HCT116 (cell line): ENCODE results near the gene KSR1. TPM values are rescaled to one million over a fixed set of nuclear protein-coding genes. Genes with fewer than 3 reads are reported as not detected.
"Not testable (repeated sequence)": the region's sequence is repeated elsewhere in the genome, so short reads cannot be mapped to it uniquely, and the experiment has no call there.

ENCODE experiments used
- ATAC-seq: fragments of 200-7000 bp; cut with Tn5 transposase; 2 replicates; pipeline ENCODE4 v1.9.1; 2020; ENCODE audit warnings: mild to moderate bottlenecking, moderate library complexity
- BruUV-seq: library from RNA; stranded (reverse); fragments of 400-500 nt; replicated peaks from 2 replicates; lab custom pipeline; 2021; lab: Mats Ljungman, UMichigan
- CTCF ChIA-PET: fragments of 300-600 bp; sonication (Branson Sonifier 250); formaldehyde crosslinking; loops from one replicate; lab custom pipeline; 2021; ENCODE audit warnings: antibody characterized with exemption; lab: Charles Lee
- POLR2A ChIA-PET: fragments of 300-600, 350-600 bp; sonication (Branson Sonifier 250); formaldehyde crosslinking; loops from one replicate; lab custom pipeline; 2021; ENCODE audit warnings: antibody characterized with exemption; lab: Charles Lee
- RAD21 ChIA-PET, 2 experiments: fragments of 300-600 bp; sonication (Branson Sonifier 250); formaldehyde crosslinking; loops; one replicate each; lab custom pipeline; 2023; ENCODE audit warnings: low total read pairs in 2 of 2; ENCODE audit not compliant: uncharacterized antibody in 2 of 2, unreplicated experiment in 2 of 2, low non-redundant PET in 1 of 2; lab: Charles Lee
- DNase-seq: peaks from one replicate; pipeline ENCODE4 v3.0.0-alpha.2; 2010; ENCODE audit warnings: low read depth, low spot score
- H2AFZ ChIP-seq: fragments of 200-600 bp; shearing (Covaris generic), sonication (generic); 2 replicates; pipeline ENCODE4 v1.6.1; 2017; ENCODE audit warnings: low read depth, mixed run types, mixed read lengths, antibody characterized with exemption, low read length; ENCODE audit not compliant: poor library complexity, severe bottlenecking
- H3K27ac ChIP-seq: 2 replicates; pipeline ENCODE4 v1.5.1; 2012; ENCODE audit warnings: low read depth, low read length
- H3K27me3 ChIP-seq: fragments of 200-600 bp; sonication (generic); 2 replicates; pipeline ENCODE4 v1.6.1; 2016; ENCODE audit warnings: mixed run types, low read length, mixed read lengths; ENCODE audit not compliant: insufficient read depth
- H3K36me3 ChIP-seq, 2 experiments: fragments of 200-500 bp in 1 of 2; fragments of 200-600 bp in 1 of 2; sonication (Bioruptor generic) in 1 of 2; sonication (generic) in 1 of 2; 2 replicates each; pipeline versions ENCODE4 v1.5.1 to v1.6.1; 2014 to 2016; ENCODE audit warnings: low read length in 2 of 2, inconsistent platforms in 1 of 2, mixed read lengths in 1 of 2, mixed run types in 1 of 2; ENCODE audit not compliant: insufficient read depth in 2 of 2, control insufficient read depth in 1 of 2
- H3K4me1 ChIP-seq, 2 experiments: fragments of 200-600 bp in 1 of 2; sonication (generic) in 1 of 2; 2 replicates each; pipeline versions ENCODE4 v1.5.1 to v1.6.1; 2012 to 2017; ENCODE audit warnings: low read length in 2 of 2, inconsistent platforms in 1 of 2, mild to moderate bottlenecking in 1 of 2, mixed read lengths in 1 of 2, mixed run types in 1 of 2, moderate library complexity in 1 of 2; ENCODE audit not compliant: insufficient read depth in 2 of 2, control insufficient read depth in 1 of 2
- H3K4me2 ChIP-seq: fragments of 200-600 bp; sonication (generic); 2 replicates; pipeline ENCODE4 v1.6.1; 2017; ENCODE audit warnings: mixed run types, low read length, mixed read lengths
- H3K4me3 ChIP-seq, 2 experiments: fragments of 200-600 bp in 1 of 2; sonication (generic) in 1 of 2; replicated peaks in 1 of 2; 2 replicates each; pipeline ENCODE4 v1.5.1; 2011 to 2016; ENCODE audit warnings: low read length in 2 of 2, control low read depth in 1 of 2, low read depth in 1 of 2, mild to moderate bottlenecking in 1 of 2, mixed read lengths in 1 of 2, mixed run types in 1 of 2
- H3K79me2 ChIP-seq: fragments of 200-600 bp; sonication (generic); 2 replicates; pipeline ENCODE4 v1.6.1; 2017; ENCODE audit warnings: mild to moderate bottlenecking, mixed run types, low read length, moderate library complexity, mixed read lengths; ENCODE audit not compliant: insufficient read depth
- H3K9ac ChIP-seq: fragments of 200-600 bp; sonication (generic); 2 replicates; pipeline ENCODE4 v1.6.1; 2016; ENCODE audit warnings: low read length, mixed read lengths
- H3K9me2 ChIP-seq: fragments of 200-600 bp; sonication (generic), shearing (Covaris generic); 2 replicates; pipeline ENCODE4 v1.6.1; 2017; ENCODE audit warnings: mixed run types, mild to moderate bottlenecking, moderate library complexity; ENCODE audit not compliant: insufficient read depth
- H3K9me3 ChIP-seq, 2 experiments: fragments of 200-500 bp in 1 of 2; fragments of 200-600 bp in 1 of 2; sonication (Bioruptor generic) in 1 of 2; sonication (generic) in 1 of 2; 2 replicates each; pipeline ENCODE4 v1.6.1; 2014 to 2017; ENCODE audit warnings: low read length in 2 of 2, mixed read lengths in 2 of 2, inconsistent platforms in 1 of 2, low read depth in 1 of 2, mild to moderate bottlenecking in 1 of 2, mixed run types in 1 of 2, moderate library complexity in 1 of 2; ENCODE audit not compliant: control insufficient read depth in 1 of 2, insufficient read depth in 1 of 2
- H4K20me1 ChIP-seq: fragments of 200-600 bp; sonication (generic), shearing (Covaris generic); 2 replicates; pipeline ENCODE4 v1.6.1; 2017; ENCODE audit warnings: mixed run types, mild to moderate bottlenecking, moderate library complexity; ENCODE audit not compliant: insufficient read depth
- POLR2AphosphoS5 ChIP-seq: IDR thresholded peaks from 2 replicates; pipeline ENCODE4 v1.6.1; 2011; ENCODE audit warnings: mild to moderate bottlenecking, low read depth, low read length, moderate library complexity
- YY1 ChIP-seq: IDR thresholded peaks from 2 replicates; pipeline ENCODE4 v1.6.1; 2011; ENCODE audit warnings: low read length, low read depth, moderate library complexity, mild to moderate bottlenecking; ENCODE audit not compliant: insufficient replicate concordance; ENCODE audit errors: extremely low read depth
- intact Hi-C: fragments of 100-400 bp; cut with micrococcal nuclease; formaldehyde crosslinking; loops from 2 replicates; pipeline ENCODE4 v1.10.0; 2022
- total RNA-seq: library from RNA; stranded (reverse); gene quantifications from one replicate; pipeline ENCODE4 v1.2.1, GENCODE V29; 2021; ENCODE audit not compliant: unreplicated experiment

The KSR1 gene
- total RNA-seq, 1 experiment from 2014 or later = 16.5 TPM

- H3K9ac ChIP-seq, RAD21 ChIA-PET, H3K4me3 ChIP-seq, H2AFZ ChIP-seq, H4K20me1 ChIP-seq, H3K4me1 ChIP-seq, H3K27ac ChIP-seq, H3K9me3 ChIP-seq, H3K79me2 ChIP-seq, DNase-seq, POLR2A ChIA-PET, H3K36me3 ChIP-seq, CTCF ChIA-PET, H3K4me2 ChIP-seq, H3K27me3 ChIP-seq, H3K9me2 ChIP-seq, intact Hi-C loops, BruUV-seq, ATAC-seq: not testable (repeated sequence)
Observed at GRCh38 chr17:27649111-27649571, 192.9 kb downstream of the KSR1 start.

- H3K36me3 ChIP-seq = no peaks in the 10 kb centered on the region
- H3K27me3 ChIP-seq = no peaks in the 10 kb centered on the region
- H4K20me1 ChIP-seq = no peaks in the 10 kb centered on the region
- intact Hi-C loops = loop anchor here (5.0 kb wide), 2 partner anchors 298 to 403 kb away; no protein-coding TSS in a partner anchor
- H3K4me1 ChIP-seq = peaks cover 3 to 9% of the 10 kb centered on the region in 2 experiments; a peak in 2 of 4 replicates
- no peak for DNase-seq
- TF ChIP-seq POLR2AphosphoS5 (no peak), YY1 (no peak)
- TF ChIP-seq, all 23 proteins: peak for 0
- Histone ChIP-seq H3K4me3 (no peak overlapping the region), H2AFZ (no peak overlapping the region), H3K4me2 (no peak overlapping the region), H3K27ac (no peak overlapping the region), H3K9me3 (no peaks in the 10 kb centered on the region), H3K79me2 (no peaks in the 10 kb centered on the region), H3K9me2 (no peaks in the 10 kb centered on the region), H3K9ac (no peak overlapping the region)
- CTCF ChIA-PET = interaction anchor here (0.9 to 1.6 kb wide), 5 partner anchors 8 to 452 kb away, joined by 3 to 6 read pairs (median 5); no protein-coding TSS in a partner anchor
- POLR2A ChIA-PET = no interaction called here
- ATAC-seq = no peak
- BruUV-seq = no TSS peak
- RAD21 ChIA-PET = no interaction called here
Observed at GRCh38 chr17:27649929-27650328, 193.7 kb downstream of the KSR1 start.
